HG03064 (cell line): ENCODE results near the gene GALT.

Source experiments
- ATAC-seq: cut with Tn5 transposase; IDR thresholded peaks from one replicate; pipeline ENCODE4 v1.9.1; 2021; ENCODE audit warnings: low read depth; ENCODE audit not compliant: unreplicated experiment

The GALT gene

DNA sequence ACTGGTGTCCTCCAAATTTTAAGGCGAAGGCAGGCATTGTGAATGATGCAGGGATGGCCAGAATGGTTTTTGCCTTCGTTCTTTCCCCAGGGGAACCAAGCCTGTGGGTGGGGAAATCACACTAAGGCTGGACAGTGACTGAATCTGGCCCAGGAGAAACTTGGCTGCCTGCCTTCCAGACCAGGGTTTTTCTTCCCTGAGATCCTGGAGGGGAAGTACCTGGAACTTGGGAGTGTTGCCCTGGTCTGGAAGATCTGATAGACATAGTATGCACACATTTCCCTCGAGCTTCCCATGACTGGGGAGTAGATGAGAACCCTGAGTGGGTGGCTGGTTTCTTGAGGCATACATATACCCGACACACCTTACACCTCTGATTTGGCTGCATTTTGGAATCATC, 4.8 kb downstream of the GALT start:
- ATAC-seq: no peak

DNA sequence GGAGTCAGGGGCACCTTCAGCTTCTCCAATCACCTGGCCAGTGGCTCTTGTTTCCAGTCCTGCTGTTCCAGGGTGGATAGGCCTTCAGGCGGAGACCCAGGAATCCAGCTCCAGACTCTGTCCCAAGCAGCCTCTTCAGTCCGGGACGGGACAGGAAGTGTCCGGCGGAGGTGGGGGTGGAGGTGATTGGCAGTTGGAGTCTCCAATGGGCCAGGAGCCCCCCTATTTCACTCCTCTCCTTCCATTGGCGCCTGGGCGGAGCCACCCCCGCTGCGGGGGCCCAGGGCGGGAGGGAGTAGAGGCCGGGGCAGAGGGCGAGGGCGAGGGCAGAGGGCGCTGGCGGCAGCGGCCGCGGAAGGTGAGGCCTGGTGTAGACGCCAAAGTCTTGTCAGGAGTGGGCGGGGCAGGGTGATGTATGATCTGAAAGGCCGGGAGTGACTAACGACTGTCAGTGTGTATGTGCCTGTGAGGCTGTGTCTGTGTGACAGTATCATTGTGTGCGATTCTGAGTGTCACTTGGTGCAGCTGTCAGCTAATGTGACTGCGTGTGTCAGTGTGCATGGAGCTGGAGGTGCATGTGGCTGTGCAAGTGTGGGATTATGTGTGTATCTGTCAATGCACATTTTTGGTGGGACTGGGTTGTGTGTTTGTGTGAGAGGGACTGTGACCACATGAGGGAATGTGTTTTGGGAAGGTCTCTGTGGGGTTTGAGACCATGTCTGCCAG, 5.6 kb downstream of the GALT start, which contains the start of gene IL11RA:
IL11RA (plus strand) TSS at position 310 of the 726 bp plus-strand sequence. CDS start 3,033 bp downstream, outside the sequence.
- ATAC-seq: no peak

DNA sequence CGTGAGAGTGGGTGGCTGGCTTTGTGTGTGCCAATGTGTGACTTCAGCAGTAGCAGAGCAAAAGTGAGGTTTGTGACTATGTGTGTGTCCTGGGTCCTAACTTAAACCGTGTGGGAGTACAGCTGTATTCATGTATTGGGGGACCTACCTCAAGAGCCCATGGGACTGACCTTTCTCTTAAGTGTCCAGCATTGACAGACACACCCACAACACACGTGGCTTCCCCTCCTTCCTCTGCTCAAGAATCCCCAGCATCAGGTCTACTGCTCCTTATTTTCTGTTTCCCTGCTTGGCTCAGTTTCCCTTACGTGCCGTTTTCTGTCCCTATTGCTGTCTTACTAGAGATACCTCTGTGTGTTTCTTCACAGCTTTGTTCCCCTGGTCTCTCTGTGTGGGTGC, 6.1 kb downstream of the GALT start:
- no peak for ATAC-seq

DNA sequence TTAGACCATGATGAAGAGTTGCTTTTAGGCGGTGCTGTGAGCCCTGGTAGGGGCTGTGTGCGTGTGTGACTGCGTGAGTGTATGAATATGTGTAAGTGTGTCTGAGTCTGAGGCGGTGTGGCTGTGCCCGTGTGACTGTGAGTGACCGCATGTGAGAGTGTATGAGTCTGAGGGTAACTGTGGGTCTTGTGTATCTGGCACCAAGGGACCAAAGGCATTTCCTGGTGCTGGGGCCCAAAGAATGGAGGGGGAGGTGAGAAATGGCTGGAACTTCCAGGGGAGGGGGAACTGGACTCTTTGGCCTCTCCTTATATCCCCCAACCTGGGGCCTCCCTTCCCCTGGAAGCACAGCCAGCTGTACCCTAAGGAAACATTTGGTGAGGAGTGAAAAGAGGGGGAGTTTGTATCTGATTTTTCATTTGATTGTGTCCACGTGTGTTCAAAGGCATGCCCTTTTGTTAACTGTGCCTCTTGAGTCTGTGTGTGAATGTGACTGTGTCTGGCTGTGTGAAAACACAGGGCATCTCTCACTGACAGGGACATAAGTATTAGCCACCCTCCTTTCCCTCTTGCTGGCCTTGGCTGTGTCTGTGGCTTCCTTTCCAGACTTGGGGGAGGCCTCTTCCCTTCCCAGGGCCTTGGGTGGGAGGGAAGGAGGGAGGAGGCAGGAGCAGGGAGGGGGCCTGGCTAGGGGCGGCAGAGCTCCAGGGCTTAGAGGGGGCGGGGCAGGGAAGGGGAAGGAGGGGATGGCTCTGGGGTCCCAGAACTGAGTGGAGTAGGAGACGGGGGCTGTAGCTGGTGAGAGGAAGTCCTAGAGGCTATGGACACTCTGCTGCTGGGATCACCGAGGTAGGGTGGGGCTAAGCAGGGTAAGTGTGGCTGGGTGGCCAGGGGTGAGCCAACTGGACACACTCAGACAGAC, 6.9 kb downstream of the GALT start:
- ATAC-seq: no peak

DNA sequence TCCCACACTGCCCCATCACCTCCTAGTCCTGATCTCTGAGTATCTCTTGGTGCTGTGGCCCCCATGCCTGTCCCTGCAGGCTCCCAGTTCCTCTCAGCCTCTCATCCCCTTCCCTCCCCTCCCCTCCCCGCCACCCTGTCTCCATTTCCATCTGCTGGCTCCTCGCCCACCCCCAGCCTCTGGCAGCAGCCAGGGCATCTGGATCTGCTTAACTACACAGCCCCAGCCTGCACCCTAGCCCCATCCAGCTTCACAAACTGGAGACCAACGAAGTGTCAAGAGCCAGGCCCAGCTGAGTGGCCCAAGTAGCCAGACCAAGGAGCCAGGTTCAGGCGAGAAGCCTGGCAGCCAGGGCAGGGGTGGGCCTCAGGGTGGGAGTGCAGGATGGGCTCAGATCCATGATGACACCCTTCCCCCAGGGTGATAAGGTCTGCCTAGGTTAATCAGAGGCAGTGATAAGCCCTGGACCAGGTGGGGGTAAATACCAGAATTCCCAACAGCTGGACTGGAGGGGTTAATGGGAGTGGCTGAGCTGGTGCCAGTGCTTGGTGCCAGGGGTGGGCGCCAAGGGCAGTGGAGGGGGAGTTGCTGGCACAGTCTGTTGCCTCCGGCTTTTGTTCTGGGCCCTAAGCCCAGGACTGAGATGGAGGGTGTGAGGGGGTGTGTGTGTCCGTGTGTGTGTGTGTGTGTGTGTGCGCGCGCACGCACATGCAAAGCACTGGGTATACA, 8.0 kb downstream of the GALT start:
- ATAC-seq: no peak

DNA sequence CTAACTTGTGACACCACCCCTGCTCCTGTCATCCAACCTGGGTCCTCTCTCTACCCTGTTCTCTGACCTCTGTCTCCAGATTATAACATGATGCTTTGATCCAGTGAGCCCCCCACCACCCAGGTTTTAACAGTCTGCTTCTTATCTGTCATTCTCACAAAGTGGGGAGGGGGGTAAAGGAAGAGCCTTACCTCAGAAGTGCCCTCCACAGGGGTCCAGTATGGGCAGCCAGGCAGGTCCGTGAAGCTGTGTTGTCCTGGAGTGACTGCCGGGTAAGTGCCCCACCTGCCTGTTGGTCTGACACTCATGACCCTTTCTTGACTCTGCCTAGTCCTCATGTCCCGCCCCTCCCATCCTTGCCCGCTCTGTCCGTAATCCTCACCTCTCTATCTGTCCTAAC, 8.9 kb downstream of the GALT start:
- no peak for ATAC-seq

DNA sequence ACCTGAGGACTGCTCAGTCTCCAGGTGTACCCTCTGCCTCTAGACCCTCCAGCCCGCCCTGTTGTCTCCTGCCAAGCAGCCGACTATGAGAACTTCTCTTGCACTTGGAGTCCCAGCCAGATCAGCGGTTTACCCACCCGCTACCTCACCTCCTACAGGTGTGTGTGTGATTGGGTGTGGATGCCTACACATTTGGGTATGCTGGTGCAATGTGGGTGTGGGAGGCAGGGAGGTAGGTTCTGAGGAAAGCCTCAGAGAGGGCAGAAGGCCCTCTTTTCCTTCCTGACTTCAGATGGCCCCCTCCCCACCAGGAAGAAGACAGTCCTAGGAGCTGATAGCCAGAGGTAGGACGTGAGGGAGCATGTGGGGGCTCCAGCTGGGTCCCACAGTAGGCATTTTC, 10.5 kb downstream of the GALT start:
- no peak for ATAC-seq

DNA sequence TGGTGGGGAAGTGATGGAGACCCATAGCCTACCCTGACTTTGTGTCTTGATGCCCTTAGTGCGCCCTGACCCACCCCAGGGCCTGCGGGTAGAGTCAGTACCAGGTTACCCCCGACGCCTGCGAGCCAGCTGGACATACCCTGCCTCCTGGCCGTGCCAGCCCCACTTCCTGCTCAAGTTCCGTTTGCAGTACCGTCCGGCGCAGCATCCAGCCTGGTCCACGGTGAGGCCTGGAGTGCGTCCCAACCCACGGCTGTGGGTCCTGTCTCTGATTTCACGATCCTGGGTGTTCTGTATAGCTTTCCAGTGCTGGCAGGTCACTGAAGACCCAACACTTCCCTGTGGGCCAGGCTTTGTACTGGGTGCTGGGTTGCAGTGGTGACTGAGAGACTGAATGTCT, 12.0 kb downstream of the GALT start:
- ATAC-seq: no peak

DNA sequence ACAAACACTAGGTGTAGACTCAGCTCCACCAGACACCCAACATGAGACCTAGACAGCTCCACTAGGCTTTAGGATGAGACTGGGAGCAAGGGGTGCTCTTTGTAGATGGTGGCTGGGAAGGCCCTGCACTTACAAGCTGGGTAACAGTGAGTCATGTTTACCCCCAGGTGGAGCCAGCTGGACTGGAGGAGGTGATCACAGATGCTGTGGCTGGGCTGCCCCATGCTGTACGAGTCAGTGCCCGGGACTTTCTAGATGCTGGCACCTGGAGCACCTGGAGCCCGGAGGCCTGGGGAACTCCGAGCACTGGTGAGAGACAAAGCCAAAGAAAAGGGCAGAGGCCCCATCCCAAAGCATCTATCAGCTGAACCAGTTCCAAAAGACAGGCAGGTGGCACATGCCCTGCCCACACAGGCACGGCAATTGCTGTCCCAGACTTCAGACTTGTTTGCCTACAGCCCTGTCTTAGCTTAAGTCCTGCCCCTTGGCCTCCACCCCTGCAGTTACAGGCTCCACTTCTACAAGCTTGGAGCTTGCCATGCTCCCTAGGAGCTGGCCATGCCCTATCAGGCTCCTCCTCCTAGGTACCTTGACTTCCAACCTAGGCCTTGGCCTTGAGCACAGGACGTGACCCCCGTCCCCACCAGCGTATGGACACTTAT, 13.2 kb downstream of the GALT start:
- ATAC-seq: no peak

DNA sequence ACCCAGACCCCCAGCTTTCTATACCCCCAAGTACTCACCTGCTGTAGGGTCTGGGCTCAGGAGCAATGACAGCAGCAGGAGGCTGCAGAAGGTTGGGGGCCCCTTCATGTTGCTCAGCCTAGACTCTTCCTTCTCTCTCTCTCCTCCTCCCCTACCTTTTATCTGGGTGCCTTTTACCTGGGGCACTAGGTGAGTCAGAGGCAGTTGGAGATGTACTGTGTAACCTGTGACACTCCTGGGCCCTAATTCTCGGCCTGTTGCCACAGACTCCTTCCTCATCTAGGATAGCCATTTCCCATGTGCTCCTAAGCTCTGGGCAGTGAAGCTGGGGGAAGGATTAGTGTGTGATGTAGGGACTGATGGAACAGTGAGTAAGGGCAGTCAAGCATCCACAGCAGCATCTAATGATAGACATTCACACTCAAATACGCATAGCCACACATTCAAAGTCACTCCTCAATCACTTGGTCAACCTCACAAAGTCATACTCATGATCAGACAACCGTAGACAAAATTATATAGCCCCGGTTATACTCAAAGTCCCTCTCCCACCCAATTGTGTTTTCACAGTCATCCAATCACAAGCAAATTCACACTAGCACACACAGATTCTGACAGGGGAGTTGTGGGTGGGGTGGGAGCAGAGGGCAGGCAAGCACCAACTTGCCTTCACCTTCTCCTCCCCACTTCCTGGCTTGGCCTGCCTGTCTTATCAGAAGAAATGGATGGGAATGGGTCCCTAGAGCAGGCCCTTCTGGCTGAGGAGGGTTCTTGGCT, 16.2 kb downstream of the GALT start, which contains the start of gene CCL27:
CCL27 (minus strand) TSS at position 132 of the 777 bp plus-strand sequence; CDS start at position 108, 24 bp downstream.
- ATAC-seq: no peak

DNA sequence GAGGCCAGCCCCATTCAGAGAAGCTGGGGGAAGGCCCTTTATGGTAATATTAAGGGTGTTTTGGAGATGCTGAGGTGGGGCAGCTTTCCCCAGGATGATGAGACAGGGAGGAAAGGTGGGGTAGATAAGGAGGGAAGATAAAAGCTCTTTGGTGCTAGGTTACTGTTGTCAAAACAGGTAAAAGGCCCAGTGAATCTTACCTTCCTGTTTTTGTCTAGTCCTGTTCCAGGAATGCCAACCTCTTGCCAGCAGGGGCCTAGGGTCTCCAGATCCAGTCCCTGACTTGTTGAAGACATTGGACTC, 16.8 kb downstream of the GALT start:
- no peak for ATAC-seq

DNA sequence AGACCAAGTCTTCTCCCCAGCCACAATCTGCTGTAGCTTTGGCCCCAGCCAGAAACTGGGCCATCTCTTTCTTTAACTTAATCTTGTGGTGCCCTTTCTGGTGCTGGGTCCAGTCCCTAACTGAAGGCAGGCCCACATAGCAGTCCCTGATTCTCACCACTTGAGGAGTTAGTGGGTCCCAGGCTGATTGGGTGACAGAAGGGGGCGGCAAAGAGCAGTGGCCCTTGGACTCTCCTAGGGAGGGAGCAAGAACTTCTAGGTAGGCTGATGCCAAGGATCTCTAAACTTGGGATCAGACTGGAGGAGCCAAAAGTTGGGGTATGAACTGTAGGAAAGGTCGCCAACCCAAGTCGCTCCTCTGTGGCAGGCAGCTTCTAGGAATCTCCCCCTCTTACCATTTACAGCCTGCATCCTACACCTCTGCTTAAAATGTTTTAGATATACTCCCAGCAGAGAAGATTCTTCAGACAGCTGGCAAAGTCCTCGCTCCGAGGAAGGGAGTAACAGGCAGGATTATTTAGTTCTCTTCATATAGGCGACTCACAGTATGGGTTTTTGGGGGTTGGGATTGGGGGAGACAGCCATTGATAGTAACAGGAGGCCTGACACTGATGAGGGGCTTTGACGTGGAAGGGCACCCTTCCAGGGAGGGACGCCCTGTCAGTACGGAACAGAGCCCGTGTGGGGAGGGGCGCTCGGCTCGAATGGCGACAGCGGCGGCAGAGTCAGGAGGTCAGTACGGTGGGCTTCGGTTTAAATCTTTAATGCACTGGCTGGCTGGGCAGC, 18.0 kb downstream of the GALT start:
- ATAC-seq: peak; percentile 61

DNA sequence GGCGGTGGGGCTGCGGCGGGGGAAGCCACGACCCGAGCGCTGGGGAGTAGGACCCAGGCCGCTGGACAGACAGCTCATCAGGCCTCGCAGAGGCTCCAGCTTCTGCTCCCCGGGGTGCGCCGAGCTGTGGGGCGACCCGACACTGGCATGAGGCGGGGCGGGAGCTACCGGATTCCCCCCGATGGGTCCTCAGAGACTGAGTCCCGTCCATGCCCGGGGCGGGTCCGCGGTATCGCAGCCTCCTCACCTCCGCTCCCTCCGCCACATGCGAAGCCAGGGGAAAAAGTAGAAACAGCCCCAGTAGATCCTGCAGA, 18.5 kb downstream of the GALT start:
- ATAC-seq: no peak

DNA sequence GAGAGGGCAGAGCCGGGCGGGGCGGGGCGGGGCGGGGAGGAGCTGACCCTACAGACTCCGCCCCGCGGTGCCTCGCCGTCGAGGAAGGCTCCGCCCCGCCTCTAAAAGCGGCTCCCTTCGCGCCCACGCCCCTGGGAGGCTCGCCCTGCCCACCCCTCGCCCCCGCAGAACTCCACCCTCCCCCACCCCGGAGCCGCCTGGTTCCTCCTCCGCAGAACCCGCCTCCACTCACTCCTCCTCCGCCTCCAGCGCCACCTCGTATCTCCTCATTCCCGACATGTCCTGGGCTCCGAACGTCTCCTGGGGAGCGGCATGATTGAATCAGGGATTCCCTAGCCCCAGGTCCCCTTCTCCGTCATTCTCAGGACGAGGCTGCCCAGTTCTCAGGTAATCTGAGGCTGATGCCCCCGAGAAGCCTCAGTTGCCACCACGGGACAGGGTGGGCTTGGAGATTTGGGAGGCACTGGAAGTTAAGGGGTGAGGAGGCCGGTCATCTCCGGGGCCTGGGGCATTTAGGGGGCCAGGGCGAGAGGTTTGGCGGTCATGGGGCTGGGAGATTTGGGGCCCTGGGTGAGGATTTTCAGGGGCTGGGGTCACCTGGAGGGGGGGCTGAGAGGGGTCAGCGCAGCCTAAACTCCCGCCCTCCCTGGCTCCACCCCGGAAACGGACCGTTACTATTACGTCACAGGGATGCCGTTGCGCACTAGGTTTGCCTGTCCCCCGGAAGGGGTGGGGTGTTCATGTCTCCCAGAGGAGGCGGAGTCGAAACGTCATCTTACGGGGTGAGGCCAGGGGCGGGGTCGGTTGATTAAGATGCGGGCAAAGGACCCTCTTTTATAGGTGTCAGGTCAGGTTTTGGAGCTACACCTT, 19.1 kb downstream of the GALT start:
- no peak for ATAC-seq

DNA sequence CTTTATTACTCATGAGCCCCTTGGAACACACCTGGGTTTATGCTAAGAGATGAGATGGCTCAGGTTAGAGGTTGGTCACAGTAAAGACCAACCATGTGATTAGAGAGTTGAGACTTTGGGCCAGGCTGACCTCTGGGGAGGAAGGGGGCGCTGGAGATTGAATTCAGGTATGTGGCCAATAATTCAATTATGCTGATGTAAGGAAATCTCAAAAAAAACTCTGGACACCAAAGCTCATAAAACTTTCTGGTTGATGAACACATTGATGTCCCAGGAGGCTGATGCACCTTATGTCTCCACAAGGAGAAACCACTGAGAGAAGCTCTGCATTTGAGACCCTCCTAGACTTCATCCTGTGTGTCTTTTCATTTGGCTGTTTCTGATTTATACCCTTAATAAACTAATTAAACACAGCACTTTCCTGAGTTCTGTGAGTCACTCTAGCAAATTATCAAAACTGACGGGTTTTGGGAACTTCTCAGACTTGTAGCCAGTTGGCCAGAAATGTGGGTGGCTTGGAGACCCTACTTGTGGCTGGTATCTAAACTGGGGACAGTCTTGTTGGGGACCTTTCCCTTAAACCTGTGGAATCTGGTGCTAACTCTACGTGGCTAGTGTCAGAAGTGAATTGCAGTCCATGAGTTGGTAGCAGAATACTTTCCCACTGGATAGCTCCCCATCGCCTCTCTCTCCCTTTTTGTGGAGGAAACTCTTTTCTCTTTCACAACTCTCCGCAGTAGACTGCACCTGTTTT, 23.5 kb downstream of the GALT start:
- no peak for ATAC-seq

DNA sequence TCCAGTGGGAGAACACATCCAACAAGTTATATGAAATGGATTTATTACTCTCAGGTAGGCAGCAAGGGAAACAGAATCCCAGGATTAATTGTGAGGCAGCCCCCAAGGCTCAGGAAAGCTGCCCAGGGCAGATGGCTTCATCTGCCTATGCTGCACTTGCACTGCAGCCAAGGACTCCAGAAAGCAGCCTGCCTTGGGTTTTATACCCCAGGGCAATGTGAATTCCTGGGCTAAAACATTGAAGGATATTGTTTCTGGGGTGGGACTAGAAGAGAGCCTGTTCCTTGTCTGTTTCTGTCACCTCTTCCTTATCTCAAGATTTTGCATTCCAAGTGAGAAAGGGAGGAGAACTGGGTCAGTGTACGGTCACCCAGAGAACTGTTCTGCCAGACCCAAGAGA, 24.8 kb downstream of the GALT start:
- no peak for ATAC-seq

DNA sequence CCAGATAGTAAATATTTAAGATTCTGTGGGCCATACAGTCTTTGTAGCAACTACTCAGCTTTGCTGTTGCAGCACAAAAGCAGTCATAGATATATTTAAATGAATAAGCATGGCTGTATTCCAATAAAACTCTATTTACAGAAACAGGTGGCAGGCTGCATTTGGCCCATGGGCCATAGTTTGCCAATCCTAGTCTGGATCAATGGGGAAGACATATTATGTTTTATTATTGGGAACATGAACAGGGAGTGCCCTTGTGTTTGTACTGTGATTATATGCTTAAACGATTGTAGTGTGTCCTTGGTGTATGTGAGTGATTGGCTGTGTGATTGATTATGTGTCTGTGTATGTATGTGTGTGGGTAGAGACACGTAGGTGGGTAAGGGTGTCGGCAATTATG, 28.0 kb downstream of the GALT start:
- ATAC-seq: no peak
